Adrenal gland (tissue), 12 donors: ENCODE data around the gene KCNMB1. TPM values are rescaled to one million over a fixed set of nuclear protein-coding genes. Genes with fewer than 3 reads are reported as not detected.

Experiments used
- DNase-seq, 7 donors: peaks; one replicate each; pipeline ENCODE4 v3.0.0-alpha.2; 2019 to 2020
- H3K27ac ChIP-seq, 5 donors: fragments of 200-600 bp; sonication (generic) in 4 of 5; 1 replicate in 3 of 5; 2 replicates in 2 of 5; pipeline versions ENCODE4 v1.5.1 to v1.8.0; 2016 to 2020; ENCODE audit warnings: mild to moderate bottlenecking in 1 of 5
- H3K27me3 ChIP-seq: fragments of 200-600 bp; 2 replicates; pipeline ENCODE4 v1.8.0; 2021
- H3K36me3 ChIP-seq, 2 donors: fragments of 200-600 bp; replicated peaks in 1 of 2; 1 replicate in 1 of 2; 2 replicates in 1 of 2; pipeline versions ENCODE4 v1.5.1 to v1.8.0; 2018 to 2022
- H3K4me1 ChIP-seq, 2 donors: fragments of 200-600 bp; replicated peaks in 1 of 2; 1 replicate in 1 of 2; 2 replicates in 1 of 2; pipeline versions ENCODE4 v1.5.1 to v1.8.0; 2018 to 2021
- H3K4me3 ChIP-seq, 4 donors: fragments of 200-600 bp; sonication (generic) in 3 of 4; one replicate each; pipeline ENCODE4 v1.5.1; 2016 to 2018
- H3K9me3 ChIP-seq, 3 donors: fragments of 200-600 bp; sonication (generic) in 1 of 3; replicated peaks in 1 of 3; 1 replicate in 2 of 3; 2 replicates in 1 of 3; pipeline versions ENCODE4 v1.5.1 to v1.8.0; 2016 to 2021
- CTCF ChIP-seq, 6 experiments: fragments of 450-650 bp in 4 of 6; fragments of 200-600 bp in 2 of 6; sonication (generic) in 1 of 6; IDR thresholded peaks; 1 replicate in 5 of 6; 2 replicates in 1 of 6; pipeline versions ENCODE4 v1.5.1 to v1.8.0; 2016 to 2021; ENCODE audit warnings: antibody characterized with exemption in 6 of 6, mild to moderate bottlenecking in 2 of 6, moderate library complexity in 1 of 6
- POLR2A ChIP-seq, 2 donors: fragments of 450-650 bp; IDR thresholded peaks; one replicate each; pipeline ENCODE4 v1.6.1; 2017; ENCODE audit warnings: antibody characterized with exemption in 2 of 2, mild to moderate bottlenecking in 2 of 2, moderate library complexity in 1 of 2
- WGBS, 4 donors: extraction: QIAGEN DNeasy Blood & Tissue Kit in 2 of 4; methylation state at CpG; one replicate each; pipeline versions ENCODE4 v1.1.5 to v1.1.7; 2013 to 2017; 5-methylcytosine and 5-hydroxymethylcytosine counted together
- intact Hi-C, 2 donors: fragments of 100-400 bp; cut with DNase I; formaldehyde crosslinking; loops; one replicate each; pipeline versions ENCODE4 v1.14.1 to v1.15.0; 2022 to 2023
- polyA plus RNA-seq, 3 donors: library from polyadenylated mRNA; stranded (reverse); fragments of 200-250 nt in 2 of 3; fragments of 350-450 nt in 1 of 3; fragmentation: Illumina TruSeq in 1 of 3; extraction: RNeasy Lipid Tissue Mini Kit (QIAGEN cat#74804) in 1 of 3; gene quantifications; one replicate each; pipeline ENCODE4 v1.2.3, GENCODE V29; 2013 to 2014
- total RNA-seq, 9 donors: library from RNA; depleted of rRNA in 4 of 9; stranded (reverse); fragments of >200 nt in 4 of 9; fragments of 120-200 nt in 1 of 9; fragmentation: NEBNext Ultra II Directional in 1 of 9; extraction: Animal tissue kit (Norgen Biotek cat#: 25700) in 1 of 9; gene quantifications; one replicate each; pipeline versions ENCODE4 v1.1.0 to v1.2.4, GENCODE V29; 2013 to 2023
- donor health status: healthy with polysubstance abuse.
- donor health status: Bipolar disorder and iron deficiency.
- donor health status: DM: yes; HTN: yes; CAD: no.
- donor health status: DM: no; HTN: no; CAD: no.
- donor health status: DM: no; HTN: no; CAD: no.
- donor health status: DM: yes; HTN: yes; CAD: no.

The KCNMB1 gene
- total and polyA plus RNA-seq, 12 donors, result 0.11 to 3.2 (median 0.89) TPM

GRCh38 chr5:170329524-170329923 lies 59.6 kb downstream of the KCNMB1 start:
- DNase-seq, result no peak
- WGBS, 4 donors, result 65 to 76% (median 74%) methylated on average over 3 of the region's 3 CpGs
- H3K9me3 ChIP-seq, result no peaks in the 10 kb centered on the region
- H3K27ac ChIP-seq, result no peak overlapping the region
- intact Hi-C loops, result no loop called here
- no peaks in the 10 kb centered on the region for H3K4me1 ChIP-seq
- no peaks in the 10 kb centered on the region for H3K27me3 ChIP-seq
- H3K4me3 ChIP-seq, result no peak overlapping the region
- TF ChIP-seq CTCF (IDR thresholded peaks at IDR 0.05) (no peak), POLR2A (IDR thresholded peaks at IDR 0.05) (no peak)
- H3K36me3 ChIP-seq, result no peaks in the 10 kb centered on the region

GRCh38 chr5:170327829-170328228 lies 61.3 kb downstream of the KCNMB1 start:
- WGBS, 4 donors, result 47 to 63% (median 54%) methylated on average over 2 of the region's 2 CpGs
- Histone ChIP-seq H3K36me3 (no peaks in the 10 kb centered on the region), H3K9me3 (no peaks in the 10 kb centered on the region), H3K27ac (no peak overlapping the region), H3K4me3 (no peak overlapping the region), H3K4me1 (no peaks in the 10 kb centered on the region), H3K27me3 (no peaks in the 10 kb centered on the region)
- intact Hi-C loops, result no loop called here
- no peak for DNase-seq
- TF ChIP-seq POLR2A (IDR thresholded peaks at IDR 0.05) (no peak), CTCF (IDR thresholded peaks at IDR 0.05) (no peak)

- intact Hi-C loops, result no loop called here
- H3K4me3 ChIP-seq, result no peak overlapping the region
- H3K27me3 ChIP-seq, result no peaks in the 10 kb centered on the region
- WGBS, 4 donors, result 49 to 56% (median 53%) methylated on average over 4 of the region's 4 CpGs
- H3K36me3 ChIP-seq, result no peaks in the 10 kb centered on the region
- H3K9me3 ChIP-seq, result no peaks in the 10 kb centered on the region
- H3K27ac ChIP-seq, result no peak overlapping the region
- no peak for TF ChIP-seq POLR2A (IDR thresholded peaks at IDR 0.05)
- TF ChIP-seq CTCF (IDR thresholded peaks at IDR 0.05), result no peak
- DNase-seq, result no peak
- H3K4me1 ChIP-seq, result no peaks in the 10 kb centered on the region
These were observed 62.0 kb downstream of the KCNMB1 start for GRCh38 chr5:170327168-170327567.

Other genes starting within 250 kb of the KCNMB1 start
- under 1 TPM in 1 of 9 donors, not detected in 8; 0.39 TPM for gene C5orf58, start 156.4 kb downstream of the KCNMB1 start, total RNA-seq
- under 1 TPM in 1 of 3 donors, not detected in 2; 0.80 TPM for gene C5orf58, start 156.4 kb downstream of the KCNMB1 start, polyA plus RNA-seq
- 10 to 100 TPM in 7 of 9 donors, 1 to 10 TPM in 2; 2.4 to 53.7 (median 18.7) TPM for gene LCP2, start 91.6 kb downstream of the KCNMB1 start, total RNA-seq
- 10 to 100 TPM in 2 of 3 donors, 1 to 10 TPM in 1; 9.3 to 17.1 (median 13.9) TPM for gene LCP2, start 91.6 kb downstream of the KCNMB1 start, polyA plus RNA-seq
- 1 to 10 TPM in 5 of 9 donors, under 1 TPM in 3, not detected in 1; 0.14 to 2.4 (median 1.3) TPM for gene KCNIP1, start 114.7 kb upstream of the KCNMB1 start, total RNA-seq
- gene KCNIP1, start 114.7 kb upstream of the KCNMB1 start, polyA plus RNA-seq, result 10 to 100 TPM in 1 of 3 donors, 1 to 10 TPM in 2; 1.2 to 12.6 (median 3.7) TPM